HepG2 (cell line): ENCODE results near the gene IL27RA. TPM values are rescaled to one million over a fixed set of nuclear protein-coding genes. Genes with fewer than 3 reads are reported as not detected.

Source experiments
- CC2D1A ChIP-seq: sonication (generic); formaldehyde crosslinking; IDR thresholded peaks from 2 replicates; pipeline ENCODE4 v1.8.1; 2023; ENCODE audit warnings: mild to moderate bottlenecking, missing genetic modification reagents
- FOXO4 ChIP-seq: sonication (generic); formaldehyde crosslinking; conservative IDR thresholded peaks from 2 replicates; pipeline ENCODE4 v1.8.1; 2023; ENCODE audit warnings: missing genetic modification reagents
- HMGXB4 ChIP-seq, 2 experiments: sonication (generic) in 1 of 2; formaldehyde crosslinking in 1 of 2; IDR thresholded peaks; 2 replicates each; pipeline versions ENCODE4 v1.4.0 to v1.6.1; 2018 to 2020; ENCODE audit warnings: missing genetic modification reagents in 2 of 2, borderline replicate concordance in 1 of 2, low read depth in 1 of 2, mild to moderate bottlenecking in 1 of 2, missing biosample characterization in 1 of 2
- HNRNPLL ChIP-seq: fragments of 200-400 bp; formaldehyde crosslinking; IDR thresholded peaks from 2 replicates; pipeline ENCODE4 v1.6.1; 2017; ENCODE audit warnings: mild to moderate bottlenecking, low read depth, low read length; ENCODE audit not compliant: poor library complexity, severe bottlenecking
- MBD4 ChIP-seq: IDR thresholded peaks from 2 replicates; pipeline ENCODE4 v1.6.1; 2012; ENCODE audit warnings: low read length, inconsistent platforms, borderline replicate concordance
- MTA3 ChIP-seq: sonication (generic); formaldehyde crosslinking; IDR thresholded peaks from 2 replicates; pipeline ENCODE4 v1.4.0; 2020; ENCODE audit warnings: missing genetic modification reagents
- NBN ChIP-seq: fragments of 450-650 bp; conservative IDR thresholded peaks from 2 replicates; pipeline ENCODE4 v1.6.1; 2017
- PRDM10 ChIP-seq: sonication (generic); formaldehyde crosslinking; IDR thresholded peaks from 2 replicates; pipeline ENCODE4 v1.4.0; 2020; ENCODE audit warnings: low read depth, missing genetic modification reagents
- XBP1 ChIP-seq: sonication (generic); formaldehyde crosslinking; IDR thresholded peaks from 2 replicates; pipeline ENCODE4 v1.5.0; 2020; ENCODE audit warnings: missing genetic modification reagents
- ZBTB4 ChIP-seq: sonication (generic); formaldehyde crosslinking; IDR thresholded peaks from 2 replicates; pipeline ENCODE4 v1.4.0; 2020; ENCODE audit warnings: missing genetic modification reagents, mild to moderate bottlenecking, borderline replicate concordance
- ZFP82 ChIP-seq: sonication (generic); formaldehyde crosslinking; IDR thresholded peaks from 2 replicates; pipeline ENCODE4 v1.5.1; 2020; ENCODE audit warnings: mild to moderate bottlenecking, missing genetic modification reagents, borderline replicate concordance
- ZNF292 ChIP-seq: sonication (generic); formaldehyde crosslinking; IDR thresholded peaks from 2 replicates; pipeline ENCODE4 v1.8.1; 2022; ENCODE audit warnings: mild to moderate bottlenecking, low read depth, missing genetic modification reagents, borderline replicate concordance
- ZNF564 ChIP-seq: sonication (generic); formaldehyde crosslinking; IDR thresholded peaks from 2 replicates; pipeline ENCODE4 v1.8.1; 2023; ENCODE audit warnings: mild to moderate bottlenecking, missing genetic modification reagents
- ZNF777 ChIP-seq: sonication (generic); formaldehyde crosslinking; IDR thresholded peaks from 2 replicates; pipeline ENCODE4 v1.4.0; 2020; ENCODE audit warnings: missing genetic modification reagents
- ZNF800 ChIP-seq: sonication (generic); formaldehyde crosslinking; IDR thresholded peaks from 2 replicates; pipeline ENCODE4 v1.4.0; 2020; ENCODE audit warnings: missing genetic modification reagents
- polyA plus RNA-seq, 8 experiments: library from polyadenylated mRNA; depleted of rRNA in 3 of 8; stranded (reverse) in 7 of 8; unstranded in 1 of 8; fragments of >200 nt; fragmentation: Illumina TruSeq in 4 of 8; extraction: Trizol in 4 of 8; gene quantifications; 2 replicates each; pipeline versions ENCODE4 v1.2.1 to v1.2.3, GENCODE V29; 2011 to 2016; ENCODE audit warnings: low read depth in 4 of 8, missing spikeins in 1 of 8, mixed read lengths in 1 of 8; ENCODE audit not compliant: insufficient read depth in 1 of 8
- total RNA-seq, 5 experiments: library from RNA; depleted of rRNA; stranded (reverse); fragments of >200 nt; fragmentation: Illumina TruSeq; extraction: Trizol; gene quantifications; 2 replicates each; pipeline ENCODE4 v1.2.3, GENCODE V29; 2016; ENCODE audit warnings: low read depth in 1 of 5

Gene IL27RA
- total and polyA plus RNA-seq, 2 of the 13 experiments (the other 11 are each of a cell fraction or from before 2014, with no cell fraction given): 3.5 to 8.1 TPM

- no peak for TF ChIP-seq ZNF777 (CRISPR knock-in tag)
- TF ChIP-seq HMGXB4 (CRISPR knock-in tag; IDR thresholded peaks at IDR 0.05; ENCODE audit: borderline replicate concordance in 1 of 2, low read depth in 1 of 2): no peak; a peak in 1 of 4 replicates
- no peak for TF ChIP-seq XBP1
- no peak for TF ChIP-seq ZNF564 (CRISPR knock-in tag)
- no peak for TF ChIP-seq ZNF800
- no peak for TF ChIP-seq PRDM10 (CRISPR knock-in tag)
- no peak for TF ChIP-seq FOXO4
- no peak for TF ChIP-seq NBN
- no peak for TF ChIP-seq MTA3
- TF ChIP-seq HNRNPLL: no peak
- TF ChIP-seq CC2D1A: no peak
- TF ChIP-seq ZNF292: no peak
- TF ChIP-seq ZFP82 (CRISPR knock-in tag): no peak
- TF ChIP-seq MBD4: no peak
- TF ChIP-seq ZBTB4: no peak
Measured at GRCh38 chr19:14061081-14061749, 29.7 kb downstream of the IL27RA start (continued).
